ENCODE results near the gene FGD3.

Gene FGD3

DNA sequence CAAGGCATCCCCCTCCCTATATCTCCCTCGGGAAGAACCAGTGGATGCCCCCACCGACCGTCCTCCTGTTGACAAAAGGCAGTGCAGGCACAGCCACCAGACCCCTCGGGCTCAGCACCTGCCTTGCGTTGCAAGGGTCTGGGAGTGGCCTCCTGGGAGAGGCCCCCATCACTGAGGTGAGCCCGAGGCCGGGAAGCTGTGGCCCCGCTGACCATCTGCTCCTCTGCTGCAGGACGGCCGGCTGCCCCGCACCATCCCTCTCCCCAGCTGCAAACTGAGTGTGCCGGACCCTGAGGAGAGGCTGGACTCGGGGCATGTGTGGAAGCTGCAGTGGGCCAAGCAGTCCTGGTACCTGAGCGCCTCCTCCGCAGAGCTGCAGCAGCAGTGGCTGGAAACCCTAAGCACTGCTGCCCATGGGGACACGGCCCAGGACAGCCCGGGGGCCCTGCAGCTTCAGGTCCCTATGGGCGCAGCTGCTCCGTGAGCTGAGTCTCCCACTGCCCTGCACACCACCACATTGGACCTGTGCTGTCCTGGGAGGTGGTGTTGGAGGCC lies 87.9 kb downstream of the FGD3 start:
- DNase-seq: no peak

DNA sequence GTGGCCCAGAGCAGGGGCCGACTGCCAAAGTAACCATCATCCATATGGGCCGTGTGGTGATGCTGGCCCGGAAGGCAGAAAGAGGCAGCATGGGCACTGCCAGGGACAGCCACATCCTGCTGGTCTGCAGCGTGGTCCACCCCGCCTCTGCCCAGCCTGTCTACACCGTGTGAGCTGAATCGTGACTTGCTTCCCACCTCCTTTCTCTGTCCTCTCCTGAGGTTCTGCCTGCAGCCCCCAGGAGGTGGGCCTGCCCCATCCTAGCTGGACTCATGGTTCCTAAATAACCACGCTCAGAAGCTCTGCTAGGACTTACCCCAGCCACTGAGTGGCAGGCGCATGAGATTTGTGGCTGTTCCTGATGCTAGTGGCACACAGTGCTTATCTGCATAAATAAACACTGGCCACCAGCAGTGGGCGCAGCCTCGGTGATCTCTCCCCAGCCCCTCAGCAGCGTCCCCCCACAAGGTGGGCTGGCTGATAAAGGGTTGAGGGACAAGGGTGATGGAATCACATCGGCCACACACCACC lies 88.6 kb downstream of the FGD3 start:
- DNase-seq: no peak

DNA sequence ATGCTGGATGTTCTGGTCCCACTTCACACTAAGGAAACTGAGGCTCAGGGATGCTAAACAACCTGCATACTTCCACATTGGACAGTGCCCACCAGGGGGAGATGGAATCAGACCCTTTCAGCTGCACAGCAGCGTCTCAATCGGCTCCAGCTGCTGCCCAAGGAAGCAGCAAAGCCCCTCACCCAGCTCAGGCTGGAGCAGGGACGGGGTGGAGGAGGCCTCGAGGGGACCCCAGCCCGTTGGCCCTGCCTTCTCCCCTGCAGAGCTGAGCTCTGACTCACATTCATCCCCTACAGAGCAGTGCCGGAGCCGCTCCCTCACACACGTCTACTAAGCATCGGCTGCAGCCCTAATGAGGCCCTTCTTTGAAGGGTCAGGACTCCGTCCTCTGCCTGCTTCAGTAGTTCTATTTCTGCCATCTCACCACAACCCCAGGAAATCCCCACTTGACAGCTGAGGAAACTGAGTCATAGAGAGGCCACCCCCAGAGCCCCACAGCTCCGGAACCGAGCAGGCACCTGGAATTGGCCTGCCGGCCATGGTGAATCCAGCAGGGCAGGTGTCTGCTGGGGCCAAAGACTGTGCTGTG lies 89.7 kb downstream of the FGD3 start:
- DNase-seq: no peak

DNA sequence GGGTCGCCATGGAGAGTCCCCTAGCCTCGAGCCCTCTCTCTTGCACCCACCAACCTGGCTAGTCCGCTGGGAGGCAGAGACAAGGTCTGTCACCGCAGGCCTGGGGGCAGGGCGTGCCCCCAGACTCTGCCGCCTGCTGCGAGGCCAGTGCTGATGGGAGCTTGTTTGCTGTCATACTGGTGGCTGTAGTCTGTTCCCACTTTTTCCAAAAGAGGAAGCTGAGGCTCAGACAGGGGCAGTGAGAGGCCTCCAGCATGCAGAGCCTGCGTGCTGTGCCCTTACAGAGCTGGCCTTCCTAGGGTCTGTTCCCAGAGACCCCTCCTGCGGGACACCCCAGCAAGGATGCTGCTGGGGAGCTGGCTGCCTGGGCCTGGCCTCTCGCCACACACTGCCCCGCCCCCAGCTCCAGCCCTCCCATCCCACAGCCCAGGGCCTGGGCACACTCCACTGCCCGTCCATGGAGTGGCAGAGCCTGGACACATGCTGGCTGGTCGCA lies 90.2 kb downstream of the FGD3 start:
- no peak for DNase-seq

DNA sequence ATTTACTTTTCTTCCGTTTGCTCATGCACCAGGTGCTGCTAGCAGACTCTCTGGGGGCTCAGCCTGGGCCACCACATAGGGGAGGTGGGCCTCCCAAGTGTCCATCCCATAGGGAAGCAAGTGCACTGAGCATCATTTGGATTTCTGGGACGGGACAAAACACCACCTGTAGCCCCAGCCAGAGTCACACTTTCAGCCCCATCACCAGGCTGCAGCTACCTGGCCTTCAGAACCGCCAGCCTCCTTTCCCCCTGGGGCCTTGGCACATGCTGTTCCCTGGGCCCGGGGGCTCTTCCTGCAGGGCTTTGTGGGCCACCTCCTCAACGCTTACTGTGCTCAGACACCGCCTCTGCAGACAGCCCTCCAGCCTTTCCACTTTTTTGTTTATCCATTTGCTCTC lies 91.6 kb downstream of the FGD3 start:
- no peak for DNase-seq

DNA sequence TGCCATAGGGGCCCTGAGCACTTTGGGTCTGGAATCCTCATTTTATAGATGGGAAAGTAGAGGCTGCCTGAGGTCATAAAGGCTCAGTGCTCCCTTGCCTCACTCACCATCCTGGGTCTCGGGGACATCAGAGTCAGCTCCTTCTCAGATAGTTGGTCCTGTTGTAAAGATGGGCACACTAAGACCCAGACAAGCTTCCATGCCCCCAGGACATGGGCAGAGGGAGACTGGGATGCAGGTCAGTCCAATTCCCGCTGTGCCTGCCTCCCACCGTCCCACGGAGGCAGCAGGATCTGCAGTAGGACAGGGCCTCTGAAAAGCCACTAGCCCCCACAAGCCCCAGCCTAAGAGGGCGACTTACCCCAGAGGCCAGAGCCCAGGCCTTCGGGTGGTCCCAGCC lies 92.1 kb downstream of the FGD3 start:
- no peak for DNase-seq

DNA sequence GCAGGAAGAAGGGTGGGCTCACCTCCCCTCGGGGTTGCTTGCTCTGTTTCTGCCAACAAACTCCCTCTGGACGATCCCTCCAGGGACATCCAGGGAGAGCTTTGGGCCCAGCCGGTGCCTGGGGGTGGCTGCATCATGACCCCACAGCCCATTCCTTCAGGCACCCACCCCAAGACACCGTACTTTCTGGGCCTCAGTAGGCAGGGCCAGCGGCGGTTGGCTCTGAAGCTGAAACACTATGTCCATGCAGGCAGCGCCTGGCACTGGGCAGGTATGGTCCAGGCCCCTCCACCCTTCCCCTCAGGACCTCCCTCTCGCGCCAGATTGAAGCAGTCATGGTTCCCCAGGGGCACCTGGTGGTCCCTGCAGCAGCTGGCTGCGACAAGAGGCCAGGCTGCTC lies 92.7 kb downstream of the FGD3 start:
- DNase-seq: no peak

DNA sequence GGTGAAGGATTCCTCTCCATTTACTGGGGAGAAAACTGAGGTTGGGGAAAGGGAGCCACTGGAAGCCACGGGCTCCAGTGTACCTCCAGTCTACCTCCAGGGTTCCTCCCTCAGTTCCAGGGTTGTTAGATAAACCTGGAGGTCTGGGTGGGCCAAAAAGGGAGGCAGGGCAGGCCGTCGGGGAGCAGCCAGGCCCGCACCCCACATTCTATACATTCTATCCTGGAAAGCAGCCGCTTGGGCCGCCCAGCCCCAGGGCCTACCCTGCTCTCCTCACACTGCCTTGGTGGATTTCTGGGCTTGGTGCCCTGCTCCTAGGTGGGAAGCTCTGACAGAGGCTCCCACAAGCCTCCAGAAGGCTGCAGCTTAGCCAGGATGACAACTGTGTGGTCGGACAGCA lies 93.1 kb downstream of the FGD3 start:
- no peak for DNase-seq

DNA sequence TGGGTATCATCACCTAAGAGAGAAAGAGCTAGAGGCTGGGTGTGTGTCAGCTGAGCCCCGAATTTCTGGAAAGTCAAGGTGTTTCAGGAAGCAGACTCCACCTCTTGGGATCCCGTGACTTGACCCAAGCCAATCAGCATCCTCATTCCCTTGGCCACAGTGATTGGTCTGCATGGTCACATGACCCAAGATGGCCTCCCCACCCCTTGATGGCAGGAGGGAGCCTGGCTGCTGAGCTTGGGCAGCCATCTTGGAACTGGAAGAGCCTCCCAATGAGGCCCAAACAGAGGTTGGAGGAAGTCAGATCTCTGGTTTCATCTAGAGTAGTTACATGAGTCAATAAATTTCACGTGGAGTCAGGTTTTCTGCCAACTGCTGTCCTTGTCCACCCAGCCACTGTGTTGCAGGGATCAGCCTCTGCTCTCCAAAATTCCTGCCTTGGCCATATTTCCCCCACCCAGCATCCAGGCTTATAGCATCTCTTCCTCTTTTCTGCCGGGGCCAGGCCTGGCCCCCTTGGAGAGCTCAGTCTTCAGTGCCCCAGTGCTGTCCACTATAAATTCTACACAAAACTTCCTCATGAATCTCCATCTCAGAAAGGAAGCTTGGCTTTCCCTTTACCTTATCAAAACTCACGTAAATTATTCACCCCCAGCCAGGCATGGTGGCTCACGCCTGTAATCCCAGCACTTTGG lies 93.9 kb downstream of the FGD3 start:
- no peak for DNase-seq

DNA sequence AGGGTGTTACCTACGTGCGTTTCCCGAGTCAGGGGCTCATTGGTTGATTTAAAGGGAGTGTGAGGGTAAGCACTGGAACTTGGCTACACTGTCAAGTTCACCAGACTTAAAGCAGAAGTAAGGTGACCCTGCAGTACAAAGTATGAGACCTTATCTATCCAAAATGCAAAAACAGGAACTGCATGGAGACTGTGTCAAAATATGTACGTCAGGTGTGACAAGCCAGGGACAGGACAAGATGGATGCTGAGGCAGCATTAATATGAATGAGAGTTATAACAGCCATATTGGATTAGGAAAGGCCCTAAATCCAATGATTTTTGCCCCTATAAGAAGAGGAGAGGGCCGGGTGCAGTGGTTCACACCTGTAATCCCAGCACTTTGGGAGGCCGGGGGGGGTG lies 95.8 kb downstream of the FGD3 start:
- no peak for DNase-seq

DNA sequence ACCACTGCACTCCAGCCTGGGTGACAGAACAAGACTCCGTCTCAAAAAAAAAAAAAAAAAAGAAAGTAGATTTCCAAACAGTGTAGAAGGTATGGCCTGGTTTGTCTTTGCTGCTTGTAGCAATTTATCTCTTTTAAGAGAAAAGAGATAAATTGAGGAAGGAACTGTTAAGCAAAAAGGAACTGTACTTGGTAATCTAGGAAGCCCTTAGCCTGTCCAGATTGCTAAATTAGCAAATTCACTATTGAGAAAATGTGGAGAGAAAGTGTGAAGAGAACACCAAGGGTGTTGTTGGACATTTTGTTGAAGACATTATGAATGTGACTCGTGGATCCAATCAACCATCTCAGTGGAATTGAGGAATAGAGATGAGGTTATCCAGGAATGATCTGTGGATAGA lies 98.2 kb downstream of the FGD3 start:
- DNase-seq: no peak

DNA sequence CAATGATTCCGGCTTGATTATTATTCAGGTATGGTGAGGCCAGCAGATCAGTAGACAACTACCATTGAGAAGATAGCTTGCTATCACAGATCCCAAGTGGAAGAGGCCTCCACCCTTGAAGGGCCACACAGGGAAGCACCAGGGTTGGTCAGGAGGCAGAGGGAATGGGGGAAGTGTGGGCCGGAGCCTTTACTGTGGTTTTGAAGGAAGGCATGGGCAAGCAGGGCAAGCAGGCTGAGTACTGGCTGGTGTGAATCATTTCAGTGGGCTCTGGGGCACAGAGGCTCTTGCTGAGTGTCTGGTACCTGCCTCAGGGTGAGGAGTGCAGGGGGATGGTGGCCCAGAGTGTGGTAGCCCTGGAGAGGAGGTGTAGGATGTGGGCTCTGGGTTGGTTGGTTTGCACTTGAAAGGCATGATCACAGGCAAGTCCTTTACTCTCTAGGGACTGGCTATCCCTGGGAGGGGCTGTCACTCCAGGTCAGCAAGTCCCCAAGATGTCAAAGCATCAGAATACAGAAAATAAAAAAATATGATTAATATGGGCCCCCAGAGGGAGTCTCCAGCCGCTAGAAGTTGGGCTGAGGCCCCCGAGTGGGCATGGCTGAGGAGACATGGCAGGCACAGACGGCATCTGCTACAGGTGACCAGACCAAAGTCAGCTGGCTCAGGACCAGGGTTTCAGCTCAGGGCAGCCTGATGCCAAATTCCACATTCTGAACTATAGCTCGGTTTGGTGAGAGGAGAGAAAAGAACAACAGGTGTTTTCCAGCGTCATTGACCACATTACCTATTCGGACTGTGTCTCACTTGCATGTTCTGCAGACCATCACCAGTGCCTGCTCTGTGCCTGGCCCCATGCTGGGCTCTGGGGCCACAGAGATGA lies 101.5 kb downstream of the FGD3 start:
- no peak for DNase-seq

DNA sequence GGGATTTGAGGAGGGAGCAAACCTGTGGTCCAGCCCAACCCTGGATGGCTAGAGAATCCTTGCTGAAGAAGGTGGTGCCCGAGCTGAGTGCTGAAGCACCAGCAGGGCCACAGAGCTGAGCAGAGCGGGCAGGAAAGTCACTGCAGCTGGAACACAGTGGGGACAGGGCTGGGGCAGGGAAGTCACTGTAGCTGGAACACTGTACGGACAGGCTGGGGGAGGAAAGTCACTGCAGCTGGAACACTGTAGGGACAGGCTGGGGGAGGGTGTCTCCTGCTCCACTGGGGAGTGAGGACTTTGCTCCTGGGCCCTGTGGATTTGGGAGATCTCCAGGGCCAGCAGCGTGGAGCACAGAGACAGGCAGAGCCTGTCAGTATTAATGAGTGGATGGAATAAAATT lies 102.2 kb downstream of the FGD3 start:
- DNase-seq: peak; percentile 37

DNA sequence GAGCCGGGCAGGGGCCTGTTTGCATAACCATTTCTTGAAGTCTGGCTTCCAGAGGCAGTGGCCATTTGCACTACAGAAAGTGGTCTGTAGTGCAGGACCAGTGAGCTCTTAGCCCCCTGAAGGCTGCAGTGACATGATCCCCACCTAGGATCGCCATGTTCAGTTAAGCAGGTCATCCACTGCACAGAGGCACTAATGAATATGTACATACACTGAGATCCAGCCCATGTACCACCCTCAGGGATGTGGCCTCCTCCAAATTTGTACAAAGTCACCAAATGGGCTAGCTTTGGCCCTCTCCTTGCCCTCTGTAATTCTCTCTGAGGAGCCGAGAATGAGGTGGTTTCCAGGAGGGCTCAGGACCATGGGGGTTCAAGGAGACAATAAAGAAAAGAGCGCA lies 102.9 kb downstream of the FGD3 start:
- DNase-seq: no peak

DNA sequence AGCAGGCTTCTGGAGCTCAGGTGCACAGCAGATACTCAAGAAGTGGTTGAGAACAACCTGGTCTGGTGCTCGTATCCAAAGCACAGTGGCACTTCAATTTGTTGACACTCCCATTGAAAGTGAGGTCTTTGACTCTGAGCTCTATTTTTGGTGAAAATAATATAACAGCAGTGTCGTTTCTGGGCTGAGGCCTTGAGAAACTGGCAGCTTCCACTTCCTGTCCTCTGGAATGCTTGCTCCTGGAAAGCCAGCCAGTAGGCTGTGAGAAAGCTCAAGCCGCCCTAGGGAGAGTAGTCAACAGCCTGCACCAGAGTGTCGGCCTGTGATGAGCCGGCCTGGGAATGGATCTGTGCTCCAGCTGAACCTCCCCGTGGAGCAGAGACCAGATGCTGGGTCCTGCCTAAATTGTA lies 104.4 kb downstream of the FGD3 start:
- DNase-seq: peak; percentile 78

DNA sequence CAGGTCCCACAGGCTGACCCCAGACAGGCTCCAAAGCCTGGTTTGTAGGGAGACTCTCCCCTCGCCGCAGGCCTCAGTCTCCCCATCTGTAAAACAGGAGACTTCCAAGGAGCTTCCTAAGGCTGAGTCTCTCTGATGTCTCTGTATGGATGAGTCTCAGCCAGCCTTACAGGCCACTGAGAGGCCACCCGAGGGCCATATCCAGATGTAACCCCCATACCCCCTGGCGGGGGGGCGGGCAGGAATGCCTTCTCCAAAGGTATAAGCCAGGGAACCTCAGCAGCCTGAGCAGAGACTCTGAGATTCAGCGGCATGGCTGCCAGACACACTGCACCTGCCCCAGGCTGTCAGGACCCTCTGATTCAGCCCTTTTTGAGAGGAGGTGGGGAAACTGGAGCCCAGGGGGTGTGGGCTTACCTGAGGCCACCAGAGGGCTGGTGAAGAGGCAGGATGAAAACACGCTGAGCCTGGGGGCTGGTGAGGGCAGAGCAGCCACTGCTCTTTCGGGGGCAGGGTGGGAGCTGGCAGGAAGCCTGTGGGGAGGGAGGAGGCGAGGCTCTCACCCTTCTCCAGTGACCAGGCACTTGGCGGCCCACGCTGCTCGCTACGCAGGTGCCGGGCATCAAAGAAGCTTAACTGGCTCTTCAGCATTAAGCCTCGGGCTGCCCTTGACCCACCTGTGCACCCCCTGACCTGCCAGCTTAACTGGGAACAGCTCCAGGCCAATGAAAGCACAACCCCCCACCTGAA lies 105.6 kb downstream of the FGD3 start:
- no peak for DNase-seq

DNA sequence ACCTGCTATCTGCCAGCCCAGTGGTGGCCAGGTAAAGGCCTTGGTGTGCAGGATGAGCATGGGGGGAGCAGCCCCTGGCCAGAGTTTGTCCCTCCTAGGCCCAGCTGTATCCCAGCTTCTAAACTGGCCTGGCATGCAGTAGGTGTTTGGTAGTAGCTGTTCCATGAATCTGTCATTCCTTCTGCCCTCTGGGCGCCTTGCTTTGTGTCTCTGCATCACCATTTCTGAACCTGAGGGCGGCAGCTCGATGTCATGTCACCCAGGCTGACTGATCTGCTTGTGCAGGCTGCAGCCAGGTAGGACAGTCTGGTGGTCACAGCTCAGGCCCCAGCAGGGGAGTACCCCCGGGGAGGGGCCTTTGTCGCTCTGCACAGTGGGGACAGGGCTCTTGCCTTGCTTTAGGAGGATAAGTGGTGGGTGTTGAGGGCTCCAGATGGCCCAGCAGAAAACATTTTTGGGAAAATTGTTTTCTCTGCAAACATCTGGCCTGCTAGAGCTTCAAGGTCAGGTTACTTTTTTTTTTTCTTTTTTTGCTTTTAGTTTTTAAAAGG lies 106.5 kb downstream of the FGD3 start:
- no peak for DNase-seq

DNA sequence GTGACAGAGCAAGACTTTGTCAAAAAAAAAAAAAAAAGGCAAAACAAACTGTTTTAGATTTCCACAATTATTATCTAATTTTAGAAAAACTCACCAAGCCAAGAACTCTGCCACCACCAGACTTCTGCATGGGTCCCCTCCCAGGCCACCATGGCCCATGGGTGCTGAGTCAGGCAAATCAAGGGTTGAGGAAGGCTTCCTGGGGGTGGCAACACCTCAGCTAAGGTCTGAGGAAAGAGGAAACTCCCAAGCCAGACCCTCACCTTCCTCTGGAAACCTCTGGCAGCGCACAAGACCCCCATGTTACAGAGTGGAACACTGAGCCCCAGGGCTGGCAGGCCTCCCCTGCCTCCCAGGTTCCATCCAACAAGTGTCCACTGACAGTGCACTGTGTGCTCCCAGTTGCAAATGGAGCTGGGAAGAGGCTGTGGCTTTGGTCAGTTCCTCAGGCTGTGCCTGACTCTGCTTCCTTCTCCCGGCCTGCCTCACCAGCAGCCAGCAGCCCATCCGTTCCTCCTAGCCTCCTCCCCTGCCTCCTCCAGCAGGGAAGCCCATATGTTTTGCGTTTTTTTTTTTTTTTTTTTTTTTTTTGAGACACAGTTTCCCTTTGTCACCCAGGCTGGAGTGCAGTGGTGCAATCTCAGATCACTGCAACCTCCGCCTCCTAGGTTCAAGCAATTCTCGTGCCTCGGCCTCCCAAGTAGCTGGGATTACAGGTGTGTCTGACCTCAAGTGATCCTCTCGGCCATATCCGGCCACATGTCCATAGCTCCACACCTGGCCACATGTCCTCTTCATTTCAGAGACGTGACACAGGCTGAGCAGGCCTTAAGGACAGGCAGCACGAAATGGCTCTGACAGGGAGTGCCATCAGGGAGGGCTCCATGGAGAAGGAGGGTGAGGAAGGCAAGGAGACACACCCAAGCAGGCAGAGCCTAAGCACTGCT lies 107.7 kb downstream of the FGD3 start:
- peak; percentile 39 for DNase-seq

DNA sequence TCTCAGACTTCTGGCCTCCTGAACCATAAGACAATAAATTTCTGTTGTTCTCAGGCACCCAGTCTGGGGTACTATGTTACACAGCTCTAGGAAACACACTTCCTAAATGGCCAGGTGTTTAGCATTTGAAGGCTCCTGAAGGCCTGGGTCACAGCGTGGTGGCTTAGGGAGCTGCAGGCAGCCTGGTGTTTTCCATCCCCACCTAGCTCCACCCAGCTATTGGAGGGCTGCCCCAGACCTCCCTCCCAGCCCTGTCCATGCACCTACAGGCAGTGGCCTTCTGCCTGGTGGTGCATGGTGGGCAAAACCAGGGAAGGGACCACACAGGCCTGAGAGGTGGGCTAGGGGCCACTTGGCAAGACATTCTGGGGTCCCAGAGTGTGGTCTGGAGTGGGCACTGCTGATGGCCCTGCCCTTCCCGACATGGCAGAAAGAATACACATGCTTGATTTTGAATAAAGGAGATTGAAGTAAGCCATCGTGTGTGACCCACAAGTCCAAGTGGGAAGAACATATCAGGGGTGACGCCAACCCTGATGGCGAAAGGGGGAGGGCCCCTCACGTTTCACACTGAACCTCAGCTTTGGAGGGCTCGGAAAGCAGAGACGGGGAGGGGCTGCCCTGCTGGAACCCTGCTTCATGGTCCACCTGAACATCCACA lies 109.8 kb downstream of the FGD3 start:
- DNase-seq: no peak

DNA sequence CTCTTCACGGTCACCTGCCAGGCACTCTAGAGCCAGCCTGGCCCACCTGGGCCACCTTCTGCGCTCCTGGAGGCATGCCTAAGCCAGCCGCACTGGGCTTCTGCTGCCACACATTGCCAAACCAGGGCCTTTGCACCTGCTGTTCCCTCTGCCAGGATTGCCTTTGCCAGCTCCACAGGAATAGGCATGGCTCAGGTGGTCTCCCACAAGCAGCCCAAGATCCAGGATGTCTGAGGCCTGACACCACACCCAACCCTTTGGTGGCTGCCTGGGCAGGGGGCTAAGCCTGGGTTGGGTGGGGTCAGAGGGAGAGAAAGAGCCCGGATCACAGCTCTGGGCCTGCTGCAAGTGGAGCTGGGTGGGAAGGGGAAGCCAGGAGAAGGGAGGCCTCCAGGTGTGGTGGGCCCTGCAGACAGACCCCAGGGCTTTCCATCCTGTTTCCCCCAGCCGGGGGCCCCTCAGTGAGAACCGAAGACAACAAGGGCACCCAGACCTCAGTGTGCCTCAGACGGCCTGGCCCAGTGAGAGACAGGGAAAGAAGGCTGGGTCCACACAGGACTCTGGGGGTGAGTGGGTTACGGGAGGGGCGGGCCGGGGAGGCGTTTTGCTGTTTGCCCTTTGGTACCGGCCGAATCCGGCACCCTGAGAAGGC lies 110.5 kb downstream of the FGD3 start:
- DNase-seq: no peak

All from right forelimb (tissue), 1 donor.